HEK293 (cell line): ENCODE measurements around the gene FOSB.

Experiments used
- CTCF ChIA-PET: fragments of 350-600 bp; formaldehyde crosslinking; extraction: SDS; loops from one replicate; lab custom pipeline; 2021; ENCODE audit warnings: antibody characterized with exemption; lab: Yijun Ruan, JAX
- POLR2A ChIA-PET: fragments of 300-600 bp; formaldehyde crosslinking; extraction: SDS; loops from one replicate; lab custom pipeline; 2020; ENCODE audit warnings: antibody characterized with exemption, inconsistent platforms; lab: Yijun Ruan, JAX
- H3K27ac ChIP-seq: fragments of 200-500 bp; sonication (Bioruptor generic); 2 replicates; pipeline ENCODE4 v1.5.1; 2014; ENCODE audit warnings: low read depth, low read length, control low read depth, inconsistent platforms; ENCODE audit errors: extremely low read depth
- H3K36me3 ChIP-seq, 2 experiments: fragments of 200-500 bp in 1 of 2; sonication (Bioruptor generic) in 1 of 2; 1 replicate in 1 of 2; 2 replicates in 1 of 2; pipeline ENCODE4 v1.5.1; 2014 to 2017; ENCODE audit warnings: inconsistent platforms in 2 of 2, low read length in 2 of 2; ENCODE audit not compliant: control insufficient read depth in 2 of 2, insufficient read depth in 1 of 2
- H3K4me1 ChIP-seq: fragments of 200-500 bp; sonication (Bioruptor generic); 2 replicates; pipeline ENCODE4 v1.5.1; 2014; ENCODE audit warnings: mild to moderate bottlenecking, low read length, inconsistent platforms; ENCODE audit not compliant: control insufficient read depth, insufficient read depth
- H3K4me3 ChIP-seq: 2 replicates; pipeline ENCODE4 v1.5.1; 2011; ENCODE audit warnings: low read depth, mild to moderate bottlenecking, control low read depth, low read length, moderate library complexity
- H3K9me3 ChIP-seq: fragments of 200-500 bp; sonication (Bioruptor generic); 2 replicates; pipeline ENCODE4 v1.5.1; 2014; ENCODE audit warnings: low read depth, low read length, inconsistent platforms; ENCODE audit not compliant: control insufficient read depth, insufficient read depth
- KLF1 ChIP-seq: fragments of 450-650 bp; formaldehyde crosslinking; IDR thresholded peaks from 2 replicates; pipeline ENCODE4 v1.5.1; 2016; ENCODE audit warnings: missing biosample characterization, missing genetic modification characterization
- KLF10 ChIP-seq: fragments of 450-650 bp; IDR thresholded peaks from 2 replicates; pipeline ENCODE4 v1.5.1; 2018; ENCODE audit warnings: missing biosample characterization, mild to moderate bottlenecking, missing genetic modification characterization
- KLF16 ChIP-seq: fragments of 450-650 bp; formaldehyde crosslinking; IDR thresholded peaks from 2 replicates; pipeline ENCODE4 v1.5.1; 2017; ENCODE audit warnings: missing biosample characterization, missing genetic modification characterization
- KLF8 ChIP-seq: fragments of 450-650 bp; formaldehyde crosslinking; IDR thresholded peaks from 2 replicates; pipeline ENCODE4 v1.5.1; 2016; ENCODE audit warnings: missing biosample characterization, missing genetic modification characterization
- OSR2 ChIP-seq: fragments of 450-650 bp; formaldehyde crosslinking; IDR thresholded peaks from 2 replicates; pipeline ENCODE4 v1.5.1; 2016; ENCODE audit warnings: missing biosample characterization, missing genetic modification characterization
- SP2 ChIP-seq: fragments of 450-650 bp; formaldehyde crosslinking; IDR thresholded peaks from 2 replicates; pipeline ENCODE4 v1.5.1; 2016; ENCODE audit warnings: missing biosample characterization, missing genetic modification characterization
- SP3 ChIP-seq: fragments of 450-650 bp; formaldehyde crosslinking; IDR thresholded peaks from 2 replicates; pipeline ENCODE4 v1.5.1; 2016; ENCODE audit warnings: missing biosample characterization, missing genetic modification characterization
- ZBTB20 ChIP-seq: fragments of 450-650 bp; formaldehyde crosslinking; IDR thresholded peaks from 2 replicates; pipeline ENCODE4 v1.5.1; 2016; ENCODE audit warnings: missing biosample characterization, missing genetic modification characterization
- ZBTB48 ChIP-seq: fragments of 450-650 bp; formaldehyde crosslinking; IDR thresholded peaks from 2 replicates; pipeline ENCODE4 v1.5.1; 2016; ENCODE audit warnings: missing biosample characterization, missing genetic modification characterization
- ZBTB8A ChIP-seq: fragments of 450-650 bp; formaldehyde crosslinking; IDR thresholded peaks from 2 replicates; pipeline ENCODE4 v1.5.1; 2016; ENCODE audit warnings: missing biosample characterization, missing genetic modification characterization
- ZNF266 ChIP-seq: fragments of 450-650 bp; formaldehyde crosslinking; IDR thresholded peaks from 2 replicates; pipeline ENCODE4 v1.5.1; 2016; ENCODE audit warnings: missing biosample characterization, missing genetic modification characterization, low read depth
- ZNF600 ChIP-seq: fragments of 450-650 bp; formaldehyde crosslinking; IDR thresholded peaks from 2 replicates; pipeline ENCODE4 v1.5.1; 2016; ENCODE audit warnings: missing biosample characterization, missing genetic modification characterization
- ZNF623 ChIP-seq: fragments of 450-650 bp; formaldehyde crosslinking; IDR thresholded peaks from 2 replicates; pipeline ENCODE4 v1.5.1; 2016; ENCODE audit warnings: missing biosample characterization, missing genetic modification characterization
- ZNF626 ChIP-seq: fragments of 450-650 bp; sonication (Bioruptor Pico); formaldehyde crosslinking; IDR thresholded peaks from 2 replicates; pipeline ENCODE4 v1.5.1; 2018; ENCODE audit warnings: missing biosample characterization, missing genetic modification characterization, inconsistent platforms
- ZNF654 ChIP-seq: fragments of 450-650 bp; formaldehyde crosslinking; IDR thresholded peaks from 2 replicates; pipeline ENCODE4 v1.5.1; 2016; ENCODE audit warnings: low read depth, missing biosample characterization, missing genetic modification characterization
- ZNF670 ChIP-seq: fragments of 450-650 bp; formaldehyde crosslinking; IDR thresholded peaks from 2 replicates; pipeline ENCODE4 v1.5.1; 2016; ENCODE audit warnings: missing biosample characterization, missing genetic modification characterization, low read depth
- ZNF76 ChIP-seq: fragments of 450-650 bp; formaldehyde crosslinking; IDR thresholded peaks from 2 replicates; pipeline ENCODE4; 2016; ENCODE audit warnings: low read depth, missing biosample characterization, missing genetic modification characterization, borderline replicate concordance
- TF ChIP-seq, protein P1 (sequence below): fragments of 450-650 bp; formaldehyde crosslinking; IDR thresholded peaks from 2 replicates; pipeline ENCODE4 v1.5.1; 2016; ENCODE audit warnings: missing biosample characterization, missing genetic modification characterization
- TF ChIP-seq, protein P2 (sequence below): fragments of 450-650 bp; formaldehyde crosslinking; IDR thresholded peaks from 2 replicates; pipeline ENCODE4 v1.5.1; 2016; ENCODE audit warnings: missing biosample characterization, missing genetic modification characterization
- TF ChIP-seq, protein P3 (sequence below): sonication (generic); formaldehyde crosslinking; IDR thresholded peaks from 2 replicates; pipeline ENCODE4 v1.8.1; 2022; ENCODE audit warnings: mild to moderate bottlenecking, moderate library complexity, missing genetic modification reagents

FOSB gene

DNA sequence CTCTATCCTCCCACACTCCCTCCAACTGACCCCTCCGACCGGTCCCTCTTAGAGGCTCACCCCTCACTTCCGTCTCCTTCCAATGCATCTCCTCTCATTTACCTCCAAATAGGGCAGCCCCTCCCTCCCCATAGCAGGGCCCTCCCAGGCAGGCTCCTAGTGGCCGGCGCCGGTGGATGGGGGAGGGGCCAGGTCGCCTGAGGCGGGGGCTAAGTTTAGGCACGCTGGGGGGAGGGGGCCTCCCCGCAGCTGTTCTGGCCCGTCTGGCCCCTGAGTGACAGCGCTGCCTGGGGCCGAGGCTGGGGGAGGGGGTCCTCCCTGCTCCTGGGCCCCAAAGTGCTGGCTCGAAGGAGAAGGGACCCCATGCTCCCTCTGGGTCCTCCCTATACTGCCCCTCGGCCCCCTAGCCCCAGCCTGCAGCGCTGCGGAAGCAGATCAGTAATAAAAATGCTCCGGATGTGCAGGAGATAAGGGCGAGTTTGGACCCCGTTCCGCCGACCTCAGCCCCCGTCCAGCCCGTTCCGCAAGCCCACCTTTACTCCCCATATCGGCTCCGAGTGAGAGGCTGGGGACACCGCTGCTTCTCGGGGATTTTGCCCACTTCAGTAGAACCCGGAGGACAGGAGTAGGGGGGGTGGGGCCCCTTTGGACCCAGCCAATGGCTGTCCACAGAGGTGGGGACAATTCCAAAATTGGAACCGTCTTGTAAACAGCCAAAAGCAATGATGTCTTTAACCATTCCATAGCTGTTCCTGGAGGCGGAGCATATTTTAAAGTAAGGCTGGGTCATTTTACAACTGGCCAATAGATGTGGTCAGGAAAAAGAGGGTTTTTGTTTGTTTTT lies 25.1 kb downstream of the FOSB start (continued):
- TF ChIP-seq, protein P1, sequence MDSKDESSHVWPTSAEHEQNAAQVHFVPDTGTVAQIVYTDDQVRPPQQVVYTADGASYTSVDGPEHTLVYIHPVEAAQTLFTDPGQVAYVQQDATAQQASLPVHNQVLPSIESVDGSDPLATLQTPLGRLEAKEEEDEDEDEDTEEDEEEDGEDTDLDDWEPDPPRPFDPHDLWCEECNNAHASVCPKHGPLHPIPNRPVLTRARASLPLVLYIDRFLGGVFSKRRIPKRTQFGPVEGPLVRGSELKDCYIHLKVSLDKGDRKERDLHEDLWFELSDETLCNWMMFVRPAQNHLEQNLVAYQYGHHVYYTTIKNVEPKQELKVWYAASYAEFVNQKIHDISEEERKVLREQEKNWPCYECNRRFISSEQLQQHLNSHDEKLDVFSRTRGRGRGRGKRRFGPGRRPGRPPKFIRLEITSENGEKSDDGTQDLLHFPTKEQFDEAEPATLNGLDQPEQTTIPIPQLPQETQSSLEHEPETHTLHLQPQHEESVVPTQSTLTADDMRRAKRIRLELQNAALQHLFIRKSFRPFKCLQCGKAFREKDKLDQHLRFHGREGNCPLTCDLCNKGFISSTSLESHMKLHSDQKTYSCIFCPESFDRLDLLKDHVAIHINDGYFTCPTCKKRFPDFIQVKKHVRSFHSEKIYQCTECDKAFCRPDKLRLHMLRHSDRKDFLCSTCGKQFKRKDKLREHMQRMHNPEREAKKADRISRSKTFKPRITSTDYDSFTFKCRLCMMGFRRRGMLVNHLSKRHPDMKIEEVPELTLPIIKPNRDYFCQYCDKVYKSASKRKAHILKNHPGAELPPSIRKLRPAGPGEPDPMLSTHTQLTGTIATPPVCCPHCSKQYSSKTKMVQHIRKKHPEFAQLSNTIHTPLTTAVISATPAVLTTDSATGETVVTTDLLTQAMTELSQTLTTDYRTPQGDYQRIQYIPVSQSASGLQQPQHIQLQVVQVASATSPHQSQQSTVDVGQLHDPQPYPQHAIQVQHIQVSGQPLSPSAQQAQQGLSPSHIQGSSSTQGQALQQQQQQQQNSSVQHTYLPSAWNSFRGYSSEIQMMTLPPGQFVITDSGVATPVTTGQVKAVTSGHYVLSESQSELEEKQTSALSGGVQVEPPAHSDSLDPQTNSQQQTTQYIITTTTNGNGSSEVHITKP (tag by site-specific recombination): peak; percentile 97
- TF ChIP-seq ZBTB8A (tag by site-specific recombination): no peak; the same call in 1 of the 2 replicates
- TF ChIP-seq ZBTB48 (tag by site-specific recombination): peak; percentile 93
- TF ChIP-seq ZNF623 (tag by site-specific recombination): no peak
- TF ChIP-seq SP2: peak; percentile 69
- TF ChIP-seq KLF16 (tag by site-specific recombination): peak; percentile 54; the same call in 1 of the 2 replicates
- peak; percentile 65 for TF ChIP-seq SP3 (tag by site-specific recombination)
- TF ChIP-seq, protein P2, sequence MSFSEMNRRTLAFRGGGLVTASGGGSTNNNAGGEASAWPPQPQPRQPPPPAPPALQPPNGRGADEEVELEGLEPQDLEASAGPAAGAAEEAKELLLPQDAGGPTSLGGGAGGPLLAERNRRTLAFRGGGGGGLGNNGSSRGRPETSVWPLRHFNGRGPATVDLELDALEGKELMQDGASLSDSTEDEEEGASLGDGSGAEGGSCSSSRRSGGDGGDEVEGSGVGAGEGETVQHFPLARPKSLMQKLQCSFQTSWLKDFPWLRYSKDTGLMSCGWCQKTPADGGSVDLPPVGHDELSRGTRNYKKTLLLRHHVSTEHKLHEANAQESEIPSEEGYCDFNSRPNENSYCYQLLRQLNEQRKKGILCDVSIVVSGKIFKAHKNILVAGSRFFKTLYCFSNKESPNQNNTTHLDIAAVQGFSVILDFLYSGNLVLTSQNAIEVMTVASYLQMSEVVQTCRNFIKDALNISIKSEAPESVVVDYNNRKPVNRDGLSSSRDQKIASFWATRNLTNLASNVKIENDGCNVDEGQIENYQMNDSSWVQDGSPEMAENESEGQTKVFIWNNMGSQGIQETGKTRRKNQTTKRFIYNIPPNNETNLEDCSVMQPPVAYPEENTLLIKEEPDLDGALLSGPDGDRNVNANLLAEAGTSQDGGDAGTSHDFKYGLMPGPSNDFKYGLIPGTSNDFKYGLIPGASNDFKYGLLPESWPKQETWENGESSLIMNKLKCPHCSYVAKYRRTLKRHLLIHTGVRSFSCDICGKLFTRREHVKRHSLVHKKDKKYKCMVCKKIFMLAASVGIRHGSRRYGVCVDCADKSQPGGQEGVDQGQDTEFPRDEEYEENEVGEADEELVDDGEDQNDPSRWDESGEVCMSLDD: peak; percentile 81
- TF ChIP-seq ZNF266: no peak
- 0 out of 2 replicates have a peak, but pooled peaks have one; percentile 18 for TF ChIP-seq ZNF600
- TF ChIP-seq ZNF76 (tag by site-specific recombination): no peak
- 0 out of 2 replicates have a peak, but pooled peaks have one; percentile 14 for TF ChIP-seq KLF8 (tag by site-specific recombination)
- TF ChIP-seq KLF1 (tag by site-specific recombination): 0 out of 2 replicates have a peak, but pooled peaks have one; percentile 12
- peak; percentile 58; the same call in 1 of the 2 replicates for TF ChIP-seq ZBTB20 (tag by site-specific recombination)
- no peak for TF ChIP-seq ZNF670 (tag by site-specific recombination)
- TF ChIP-seq, protein P3, sequence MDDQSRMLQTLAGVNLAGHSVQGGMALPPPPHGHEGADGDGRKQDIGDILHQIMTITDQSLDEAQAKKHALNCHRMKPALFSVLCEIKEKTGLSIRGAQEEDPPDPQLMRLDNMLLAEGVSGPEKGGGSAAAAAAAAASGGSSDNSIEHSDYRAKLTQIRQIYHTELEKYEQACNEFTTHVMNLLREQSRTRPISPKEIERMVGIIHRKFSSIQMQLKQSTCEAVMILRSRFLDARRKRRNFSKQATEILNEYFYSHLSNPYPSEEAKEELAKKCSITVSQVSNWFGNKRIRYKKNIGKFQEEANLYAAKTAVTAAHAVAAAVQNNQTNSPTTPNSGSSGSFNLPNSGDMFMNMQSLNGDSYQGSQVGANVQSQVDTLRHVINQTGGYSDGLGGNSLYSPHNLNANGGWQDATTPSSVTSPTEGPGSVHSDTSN (CRISPR knock-in tag): no peak

DNA sequence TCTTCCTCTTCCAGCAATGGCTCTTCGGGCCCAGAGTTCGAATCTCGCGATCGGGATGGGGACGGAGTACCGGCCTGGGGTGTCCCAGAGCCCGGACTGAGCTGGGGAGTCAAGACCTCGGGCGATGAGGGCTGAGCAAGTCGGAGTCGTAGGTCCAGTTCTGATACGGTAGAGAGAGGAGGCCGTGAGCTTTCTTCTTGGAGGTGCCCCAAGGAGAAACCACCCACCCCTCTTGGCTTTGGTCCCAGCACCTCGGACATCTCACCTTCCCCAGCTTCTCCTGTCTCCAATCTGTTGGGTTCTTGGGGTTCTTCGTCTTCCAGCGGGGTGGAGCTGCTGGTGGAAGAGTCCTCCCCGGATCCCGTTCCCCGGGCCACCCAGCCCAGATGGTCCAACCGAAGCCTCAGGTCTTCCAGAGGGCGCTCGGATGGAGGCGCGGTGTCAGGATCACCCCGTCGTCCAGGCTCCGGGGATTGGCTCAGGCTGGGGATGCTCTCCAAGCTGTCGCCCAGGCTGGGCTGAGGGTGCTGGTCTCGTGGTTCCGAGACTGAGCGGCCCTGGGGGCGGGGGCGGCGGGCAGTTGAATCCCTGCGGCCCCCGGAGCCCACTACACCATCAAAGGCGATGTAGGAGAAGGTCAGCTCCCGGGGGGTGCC lies 26.6 kb downstream of the FOSB start:
- Histone ChIP-seq H3K36me3 (no peaks in the 10 kb centered on the region), H3K4me3 (no peak overlapping the region), H3K4me1 (peaks cover 6% of the 10 kb centered on the region), H3K9me3 (no peaks in the 10 kb centered on the region), H3K27ac (no peak overlapping the region)
- POLR2A ChIA-PET: no interaction called here
- CTCF ChIA-PET: interaction anchor here (0.5 to 3.2 kb wide), 8 partner anchors 8 to 369 kb away, joined by 3 to 39 read pairs (median 13); partner anchors contain the start of gene SYMPK
- TF ChIP-seq KLF10 (peak; percentile 6; the same call in 1 of the 2 replicates), ZNF654 (no peak), OSR2 (no peak), ZNF626 (tag by site-specific recombination) (no peak)
